Uterus (tissue), 2 donors: ENCODE data around the gene SKOR1.

Experiments used
- CTCF ChIP-seq, 4 experiments: fragments of 200-600 bp in 2 of 4; fragments of 450-650 bp in 2 of 4; sonication (generic) in 2 of 4; IDR thresholded peaks; one replicate each; pipeline ENCODE4 v1.5.1; 2016 to 2019; ENCODE audit warnings: antibody characterized with exemption in 4 of 4, mild to moderate bottlenecking in 2 of 4, moderate library complexity in 1 of 4
- POLR2A ChIP-seq, 2 donors: fragments of 450-650 bp; IDR thresholded peaks; one replicate each; pipeline ENCODE4 v1.6.1; 2016; ENCODE audit warnings: antibody characterized with exemption in 2 of 2, mild to moderate bottlenecking in 1 of 2, moderate library complexity in 1 of 2

DNA sequence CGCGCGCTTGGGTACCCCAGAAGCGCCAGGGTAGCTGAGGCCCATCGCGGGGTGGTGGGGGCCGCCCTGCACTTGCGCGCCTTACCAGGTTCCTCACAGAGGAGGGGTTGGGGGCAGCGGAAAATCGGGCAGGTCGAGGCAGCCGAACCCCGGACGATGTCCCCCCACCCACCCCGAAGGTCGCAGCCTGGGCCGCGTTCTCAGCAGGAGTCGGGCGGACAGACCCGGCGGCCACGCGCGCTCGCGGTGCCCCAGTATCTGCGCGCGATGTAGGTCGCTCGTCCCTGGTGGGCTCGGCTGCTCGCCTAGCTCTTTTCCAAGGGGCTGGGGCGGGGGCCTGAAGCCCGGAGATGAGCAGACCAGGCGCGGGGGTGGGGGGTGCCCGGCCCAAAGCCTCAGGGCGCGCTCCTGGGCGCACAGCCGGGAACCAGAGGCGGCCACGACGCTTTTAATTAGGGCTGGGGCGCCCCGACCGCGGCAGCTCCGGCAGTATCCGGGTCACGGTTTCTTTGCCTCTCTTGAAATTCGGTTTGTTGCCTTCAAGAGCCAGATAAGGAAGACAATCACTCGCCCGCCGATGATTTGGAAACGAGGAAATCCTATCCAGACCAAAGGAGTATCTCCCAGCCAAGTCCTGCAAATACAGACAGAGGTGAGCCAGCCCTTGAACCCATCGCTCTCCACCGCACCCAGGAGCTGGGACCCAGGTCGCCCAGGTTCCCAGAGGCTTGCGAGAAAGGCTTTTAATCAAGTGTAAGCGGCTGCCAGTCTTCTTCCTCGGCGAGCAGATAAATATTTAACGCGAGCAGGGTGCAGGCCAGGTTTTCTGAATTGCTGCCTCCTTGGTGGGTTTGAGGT, 4.6 kb downstream of the SKOR1 start:
- no peak for TF ChIP-seq CTCF (IDR thresholded peaks at IDR 0.05)
- TF ChIP-seq POLR2A (IDR thresholded peaks at IDR 0.05): no peak
